B cell (primary cell): ENCODE results near the gene TRIM31. TPM values are rescaled to one million over a fixed set of nuclear protein-coding genes. Genes with fewer than 3 reads are reported as not detected.

ENCODE experiments used
- ATAC-seq: fragments of 200-7000 bp; cut with Tn5 transposase; one replicate; pipeline ENCODE4 v1.10.0; 2021; ENCODE audit warnings: low read depth, mild to moderate bottlenecking, moderate number of reproducible peaks, moderate library complexity
- CTCF ChIA-PET: fragments of 350-600 bp; sonication (Branson Sonifier 250); formaldehyde crosslinking; loops from one replicate; lab custom pipeline; 2021; ENCODE audit warnings: antibody characterized with exemption, inconsistent platforms; lab: Charles Lee
- POLR2A ChIA-PET: fragments of 350-600 bp; sonication (Branson Sonifier 250); formaldehyde crosslinking; loops from one replicate; lab custom pipeline; 2021; ENCODE audit warnings: antibody characterized with exemption; lab: Charles Lee
- DNase-seq: peaks from one replicate; pipeline ENCODE4 v3.0.0; 2013
- H2AFZ ChIP-seq: 2 replicates; pipeline ENCODE4 v1.6.1; 2012; ENCODE audit warnings: mild to moderate bottlenecking, low read depth, low read length; ENCODE audit not compliant: insufficient read depth, poor library complexity, severe bottlenecking
- H3K27ac ChIP-seq, 2 donors: 1 replicate in 1 of 2; 2 replicates in 1 of 2; pipeline ENCODE4 v1.5.1; 2012 to 2013; ENCODE audit warnings: low read length in 2 of 2, mild to moderate bottlenecking in 2 of 2, moderate library complexity in 1 of 2
- H3K27me3 ChIP-seq, 4 experiments: fragments of 200-600 bp in 1 of 4; sonication (generic) in 1 of 4; replicated peaks in 1 of 4; 1 replicate in 2 of 4; 2 replicates in 2 of 4; pipeline versions ENCODE4 v1.6.1 to v1.7.0; 2013 to 2016; ENCODE audit warnings: low read length in 3 of 4, mild to moderate bottlenecking in 2 of 4, mixed read lengths in 1 of 4, moderate library complexity in 1 of 4; ENCODE audit not compliant: insufficient read depth in 4 of 4, control insufficient read depth in 3 of 4; ENCODE audit errors: control extremely low read depth in 1 of 4
- H3K36me3 ChIP-seq, 2 experiments: replicated peaks in 1 of 2; 1 replicate in 1 of 2; 2 replicates in 1 of 2; pipeline versions ENCODE4 v1.6.1 to v1.7.1; 2013; ENCODE audit warnings: low read length in 1 of 2; ENCODE audit not compliant: insufficient read depth in 2 of 2, control insufficient read depth in 1 of 2; ENCODE audit errors: control extremely low read depth in 1 of 2, extremely low read depth in 1 of 2
- H3K4me1 ChIP-seq, 2 donors: fragments of 200-600 bp in 1 of 2; sonication (generic) in 1 of 2; 1 replicate in 1 of 2; 2 replicates in 1 of 2; pipeline versions ENCODE4 v1.5.1 to v1.6.1; 2013 to 2017; ENCODE audit warnings: low read length in 2 of 2; ENCODE audit not compliant: control insufficient read depth in 2 of 2, insufficient read depth in 2 of 2
- H3K4me2 ChIP-seq: replicated peaks from 2 replicates; pipeline ENCODE3; 2012; ENCODE audit warnings: mild to moderate bottlenecking, low read depth, low read length; ENCODE audit not compliant: poor library complexity, severe bottlenecking
- H3K4me3 ChIP-seq, 5 experiments: fragments of 200-600 bp in 1 of 5; sonication (generic) in 1 of 5; 1 replicate in 3 of 5; 2 replicates in 2 of 5; pipeline versions ENCODE4 v1.5.1 to v1.7.0; 2011 to 2016; ENCODE audit warnings: low read length in 4 of 5, mild to moderate bottlenecking in 4 of 5, low read depth in 2 of 5, control low read depth in 1 of 5, moderate library complexity in 1 of 5; ENCODE audit not compliant: insufficient read depth in 1 of 5; ENCODE audit errors: control extremely low read depth in 1 of 5, extremely low read depth in 1 of 5
- H3K79me2 ChIP-seq: fragments of 200-600 bp; sonication (generic); one replicate; pipeline ENCODE4 v1.6.0; 2016; ENCODE audit warnings: low read length; ENCODE audit not compliant: control insufficient read depth, insufficient read depth
- H3K9ac ChIP-seq: fragments of 200-600 bp; sonication (generic); 2 replicates; pipeline ENCODE4 v1.6.1; 2017; ENCODE audit warnings: mild to moderate bottlenecking, low read length, moderate library complexity
- H3K9me3 ChIP-seq, 3 donors: one replicate each; pipeline versions ENCODE4 v1.6.1 to v1.7.1; 2013; ENCODE audit warnings: low read length in 2 of 3; ENCODE audit not compliant: control insufficient read depth in 2 of 3, insufficient read depth in 1 of 3; ENCODE audit errors: control extremely low read depth in 1 of 3
- H4K20me1 ChIP-seq: 2 replicates; pipeline ENCODE4 v1.6.0; 2012; ENCODE audit warnings: mild to moderate bottlenecking, low read length; ENCODE audit not compliant: insufficient read depth, control insufficient read depth, poor library complexity, severe bottlenecking
- H3K27ac Mint-ChIP-seq: one replicate; pipeline ENCODE4 v1.8.0; 2021; ENCODE audit warnings: mixed read lengths
- H3K27me3 Mint-ChIP-seq: one replicate; pipeline ENCODE4 v1.8.0; 2021; ENCODE audit warnings: mixed read lengths
- H3K4me1 Mint-ChIP-seq: one replicate; pipeline ENCODE4 v1.8.0; 2021; ENCODE audit warnings: mixed read lengths
- H3K4me3 Mint-ChIP-seq: one replicate; pipeline ENCODE4 v1.8.0; 2021; ENCODE audit warnings: mixed read lengths
- H3K9me3 Mint-ChIP-seq: one replicate; pipeline ENCODE4 v1.8.0; 2022; ENCODE audit warnings: mixed read lengths; ENCODE audit not compliant: insufficient read depth
- CTCF ChIP-seq: fragments of 200-600 bp; IDR thresholded peaks from one replicate; pipeline ENCODE4 v1.8.0; 2022; ENCODE audit warnings: antibody characterized with exemption, mild to moderate bottlenecking
- EZH2 ChIP-seq: IDR thresholded peaks from 2 replicates; pipeline ENCODE4 v1.6.1; 2012; ENCODE audit warnings: borderline replicate concordance, low read depth, mild to moderate bottlenecking, moderate library complexity, low read length; ENCODE audit not compliant: insufficient read depth, poor library complexity, severe bottlenecking
- WGBS: methylation state at CpG from one replicate; pipeline ENCODE4 v1.1.5; 2013; ENCODE audit warnings: missing lambda C conversion rate; ENCODE audit not compliant: insufficient coverage; 5-methylcytosine and 5-hydroxymethylcytosine counted together
- intact Hi-C: fragments of 100-400 bp; cut with micrococcal nuclease; formaldehyde crosslinking; loops from one replicate; pipeline ENCODE4 v1.10.0; 2022
- polyA plus RNA-seq: library from polyadenylated mRNA; depleted of rRNA; stranded (reverse); fragments of >200 nt; gene quantifications from 2 replicates; pipeline ENCODE4 v1.2.3, GENCODE V29; 2012
- total RNA-seq, 2 donors: library from RNA; stranded (reverse); fragments of 120-200 nt in 1 of 2; gene quantifications; 1 replicate in 1 of 2; 2 replicates in 1 of 2; pipeline versions ENCODE4 v1.2.3 to v1.2.4, GENCODE V29; 2013 to 2022

The TRIM31 gene
- total and polyA plus RNA-seq, 2 donors (not counting 1 experiment from before 2014, with no cell fraction given): not detected

- Histone ChIP-seq H3K4me3 (no peak overlapping the region), H3K4me2 (no peak overlapping the region), H3K9me3 (no peaks in the 10 kb centered on the region), H4K20me1 (no peaks in the 10 kb centered on the region), H3K36me3 (no peaks in the 10 kb centered on the region), H2AFZ (no peak overlapping the region), H3K4me1 (no peaks in the 10 kb centered on the region), H3K27ac (no peak overlapping the region), H3K79me2 (no peaks in the 10 kb centered on the region), H3K27me3 (peaks cover 0 to 66% (median 45%) of the 10 kb centered on the region in 4 experiments), H3K9ac (no peak overlapping the region)
- ATAC-seq (no peak), DNase-seq (no peak)
- WGBS: 78% methylated on average over 11 of the region's 11 CpGs
- TF ChIP-seq EZH2 (no peak), CTCF (no peak)
- no peak overlapping the region for H3K4me3 Mint-ChIP-seq
- ChIA-PET CTCF (no interaction called here), POLR2A (no interaction called here)
- intact Hi-C loops: no loop called here
- H3K27ac Mint-ChIP-seq: no peak overlapping the region
- no peaks in the 10 kb centered on the region for H3K4me1 Mint-ChIP-seq
- peaks cover 83% of the 10 kb centered on the region for H3K27me3 Mint-ChIP-seq
- H3K9me3 Mint-ChIP-seq: no peaks in the 10 kb centered on the region
These were observed 21.1 kb downstream of the TRIM31 start for GRCh38 chr6:30091577-30092381.

- Histone ChIP-seq H3K36me3 (no peaks in the 10 kb centered on the region), H3K9ac (no peak overlapping the region), H3K4me2 (no peak overlapping the region), H3K4me1 (no peaks in the 10 kb centered on the region), H3K27me3 (peaks cover 0 to 51% (median 41%) of the 10 kb centered on the region in 4 experiments), H3K4me3 (no peak overlapping the region), H3K9me3 (peaks cover 0 to 5% (median 0%) of the 10 kb centered on the region in 3 donors), H2AFZ (no peak overlapping the region), H4K20me1 (no peaks in the 10 kb centered on the region), H3K27ac (no peak overlapping the region), H3K79me2 (no peaks in the 10 kb centered on the region)
- Mint-ChIP-seq H3K27ac (no peak overlapping the region), H3K4me1 (no peaks in the 10 kb centered on the region), H3K27me3 (peaks cover 59% of the 10 kb centered on the region), H3K4me3 (no peak overlapping the region), H3K9me3 (no peaks in the 10 kb centered on the region)
- intact Hi-C loops: no loop called here
- POLR2A ChIA-PET: no interaction called here
- 81% methylated on average over 2 of the region's 5 CpGs for WGBS
- CTCF ChIA-PET: interaction anchor here (0.8 to 3.9 kb wide), 3 partner anchors 15 to 50 kb away, joined by 3 to 21 read pairs (median 3); no protein-coding TSS in a partner anchor
- no peak for DNase-seq
- TF ChIP-seq EZH2: no peak
- TF ChIP-seq CTCF: no peak
- ATAC-seq: no peak
These were observed 25.0 kb downstream of the TRIM31 start for GRCh38 chr6:30087876-30088275.
